GM18498 (cell line): Measurements from ENCODE around the gene HBP1.
"Not testable (repeated sequence)": the region's sequence is repeated elsewhere in the genome, so short reads cannot be mapped to it uniquely, and the experiment has no call there.

ENCODE experiments used
- ATAC-seq: cut with Tn5 transposase; IDR thresholded peaks from one replicate; pipeline ENCODE4 v1.9.1; 2021; ENCODE audit warnings: mild to moderate bottlenecking, moderate library complexity; ENCODE audit not compliant: unreplicated experiment

HBP1 gene

GRCh38 chr7:107219563-107220244 is 50.9 kb downstream of the HBP1 start:
- no peak for ATAC-seq

GRCh38 chr7:107220356-107220755 is 51.6 kb downstream of the HBP1 start:
- no peak for ATAC-seq

GRCh38 chr7:107220806-107221205 is 52.0 kb downstream of the HBP1 start:
- not testable (repeated sequence) for ATAC-seq

- no peak for ATAC-seq
Observed at GRCh38 chr7:107224374-107225223, 55.8 kb downstream of the HBP1 start.

- no peak for ATAC-seq
Observed at GRCh38 chr7:107228291-107228690, 59.5 kb downstream of the HBP1 start.

GRCh38 chr7:107230334-107230733 is 61.5 kb downstream of the HBP1 start:
- ATAC-seq = no peak

GRCh38 chr7:107232568-107233090 is 63.8 kb downstream of the HBP1 start:
- no peak for ATAC-seq

- no peak for ATAC-seq
Observed at GRCh38 chr7:107233174-107233573, 64.4 kb downstream of the HBP1 start.

- no peak for ATAC-seq
Observed at GRCh38 chr7:107233981-107234380, 65.2 kb downstream of the HBP1 start.

GRCh38 chr7:107234436-107234835 is 65.6 kb downstream of the HBP1 start:
- ATAC-seq = no peak

- ATAC-seq = no peak
Observed at GRCh38 chr7:107236862-107237261, 68.1 kb downstream of the HBP1 start.

- no peak for ATAC-seq
Observed at GRCh38 chr7:107237451-107237850, 68.6 kb downstream of the HBP1 start.

GRCh38 chr7:107242267-107242666 is 73.5 kb downstream of the HBP1 start:
- ATAC-seq = no peak

- ATAC-seq = no peak
Observed at GRCh38 chr7:107244613-107245012, 75.8 kb downstream of the HBP1 start.

GRCh38 chr7:107246836-107247235 is 78.0 kb downstream of the HBP1 start:
- not testable (repeated sequence) for ATAC-seq

- no peak for ATAC-seq
Observed at GRCh38 chr7:107248551-107249316, 79.9 kb downstream of the HBP1 start.

- ATAC-seq = no peak
Observed at GRCh38 chr7:107251963-107252362, 83.2 kb downstream of the HBP1 start.
